ENCODE data around the gene GRID1. TPM values are rescaled to one million over a fixed set of nuclear protein-coding genes. Genes with fewer than 3 reads are reported as not detected.

GRID1 gene
- polyA plus RNA-seq, 4 donors, result 0.27 to 1.1 (median 0.40) TPM; not detected in 1

GRCh38 chr10:85888004-85888403 is 478.6 kb downstream of the GRID1 start:
- DNase-seq (no peak), FAIRE-seq (no peak)
- H3K27ac ChIP-seq (ENCODE audit: low read depth in 1 of 3, low read length in 2 of 3), result no peak overlapping the region
- peaks cover 0 to 3% of the 10 kb centered on the region in 2 donors for H3K9me3 ChIP-seq (ENCODE audit: control insufficient read depth in 2 of 2, insufficient read depth in 1 of 2, low read depth in 1 of 2, low read length in 1 of 2)
- no peaks in the 10 kb centered on the region for H3K27me3 ChIP-seq (ENCODE audit: control insufficient read depth in 3 of 3, insufficient read depth in 3 of 3, low read length in 3 of 3)
- no peaks in the 10 kb centered on the region for H3K36me3 ChIP-seq (ENCODE audit: control insufficient read depth in 3 of 3, insufficient read depth in 2 of 3, low read depth in 1 of 3, low read length in 3 of 3)
- 23 to 45% (median 32%) methylated on average over 3 of the region's 3 CpGs for WGBS, 3 donors
- H3K4me1 ChIP-seq (ENCODE audit: control insufficient read depth in 3 of 3, insufficient read depth in 2 of 3, low read depth in 1 of 3, low read length in 2 of 3), result no peaks in the 10 kb centered on the region
- H3K4me3 ChIP-seq (ENCODE audit: low read depth in 1 of 3, low read length in 3 of 3), result no peak overlapping the region

- FAIRE-seq, result no peak
- Histone ChIP-seq H3K36me3 (ENCODE audit: control insufficient read depth in 3 of 3, insufficient read depth in 2 of 3, low read depth in 1 of 3, low read length in 3 of 3) (no peaks in the 10 kb centered on the region), H3K4me1 (ENCODE audit: control insufficient read depth in 3 of 3, insufficient read depth in 2 of 3, low read depth in 1 of 3, low read length in 2 of 3) (no peaks in the 10 kb centered on the region), H3K4me3 (ENCODE audit: low read depth in 1 of 3, low read length in 3 of 3) (no peak overlapping the region), H3K27ac (ENCODE audit: low read depth in 1 of 3, low read length in 2 of 3) (no peak overlapping the region), H3K9me3 (ENCODE audit: control insufficient read depth in 2 of 2, insufficient read depth in 1 of 2, low read depth in 1 of 2, low read length in 1 of 2) (peaks cover 0 to 2% of the 10 kb centered on the region in 2 donors), H3K27me3 (ENCODE audit: control insufficient read depth in 3 of 3, insufficient read depth in 3 of 3, low read length in 3 of 3) (no peaks in the 10 kb centered on the region)
- DNase-seq, result no peak
Measured at GRCh38 chr10:85874208-85874607, 492.4 kb downstream of the GRID1 start.

GRCh38 chr10:85873063-85873462 is 493.5 kb downstream of the GRID1 start:
- FAIRE-seq, result no peak
- 54 to 73% (median 66%) methylated on average over 3 of the region's 3 CpGs for WGBS, 3 donors
- Histone ChIP-seq H3K4me1 (ENCODE audit: control insufficient read depth in 3 of 3, insufficient read depth in 2 of 3, low read depth in 1 of 3, low read length in 2 of 3) (no peaks in the 10 kb centered on the region), H3K27me3 (ENCODE audit: control insufficient read depth in 3 of 3, insufficient read depth in 3 of 3, low read length in 3 of 3) (no peaks in the 10 kb centered on the region), H3K9me3 (ENCODE audit: control insufficient read depth in 2 of 2, insufficient read depth in 1 of 2, low read depth in 1 of 2, low read length in 1 of 2) (peaks cover 0 to 2% of the 10 kb centered on the region in 2 donors), H3K4me3 (ENCODE audit: low read depth in 1 of 3, low read length in 3 of 3) (no peak overlapping the region), H3K36me3 (ENCODE audit: control insufficient read depth in 3 of 3, insufficient read depth in 2 of 3, low read depth in 1 of 3, low read length in 3 of 3) (no peaks in the 10 kb centered on the region), H3K27ac (ENCODE audit: low read depth in 1 of 3, low read length in 2 of 3) (no peak overlapping the region)
- DNase-seq, result no peak

- WGBS, 3 donors, result 77 to 87% (median 83%) methylated on average over 11 of the region's 11 CpGs
Measured at GRCh38 chr10:85868627-85869499, 497.7 kb downstream of the GRID1 start.

DNA sequence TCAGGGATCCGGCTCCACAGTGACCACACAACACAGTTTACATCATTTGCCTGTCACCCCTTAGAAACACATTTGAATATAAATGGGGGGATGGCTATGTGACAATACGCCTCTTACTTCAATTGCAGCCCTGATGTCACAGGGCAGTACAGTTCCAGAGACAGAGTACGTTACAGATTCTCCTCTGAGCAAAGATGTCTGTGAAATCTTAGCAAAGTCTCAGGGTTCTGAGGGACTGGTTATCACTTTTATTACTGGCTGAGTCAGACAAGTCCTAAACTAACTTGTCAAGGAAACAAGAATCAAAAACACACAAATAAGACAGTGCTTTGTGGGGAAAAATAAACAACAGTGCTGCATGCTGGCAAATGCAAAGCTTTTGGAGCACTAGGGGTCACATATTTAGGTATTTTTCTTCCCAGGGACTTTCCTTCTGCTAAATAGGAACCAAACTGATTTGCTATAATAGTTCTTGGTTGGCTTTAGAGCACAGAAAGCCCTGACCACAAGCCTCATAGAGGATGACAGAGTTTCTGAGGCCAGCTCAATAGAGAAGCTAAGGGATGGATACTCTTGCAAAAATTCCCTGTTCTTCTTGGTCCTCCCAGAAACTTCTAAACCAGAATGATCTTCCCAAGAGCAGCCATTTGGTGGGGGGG is 501.6 kb downstream of the GRID1 start:
- Histone ChIP-seq H3K27me3 (ENCODE audit: control insufficient read depth in 3 of 3, insufficient read depth in 3 of 3, low read length in 3 of 3) (peaks cover 0 to 2% (median 0%) of the 10 kb centered on the region in 3 donors), H3K36me3 (ENCODE audit: control insufficient read depth in 3 of 3, insufficient read depth in 2 of 3, low read depth in 1 of 3, low read length in 3 of 3) (no peaks in the 10 kb centered on the region), H3K4me1 (ENCODE audit: control insufficient read depth in 3 of 3, insufficient read depth in 2 of 3, low read depth in 1 of 3, low read length in 2 of 3) (no peaks in the 10 kb centered on the region), H3K4me3 (ENCODE audit: low read depth in 1 of 3, low read length in 3 of 3) (no peak overlapping the region), H3K9me3 (ENCODE audit: control insufficient read depth in 2 of 2, insufficient read depth in 1 of 2, low read depth in 1 of 2, low read length in 1 of 2) (no peaks in the 10 kb centered on the region), H3K27ac (ENCODE audit: low read depth in 1 of 3, low read length in 2 of 3) (no peak overlapping the region)
- FAIRE-seq (no peak), DNase-seq (no peak)
- WGBS, 3 donors, result 57 to 73% (median 67%) methylated on average over 3 of the region's 3 CpGs

More at GRCh38 chr10:85868627-85869499, 497.7 kb downstream of the GRID1 start:
- Histone ChIP-seq H3K4me3 (ENCODE audit: low read depth in 1 of 3, low read length in 3 of 3) (no peak overlapping the region), H3K36me3 (ENCODE audit: control insufficient read depth in 3 of 3, insufficient read depth in 2 of 3, low read depth in 1 of 3, low read length in 3 of 3) (no peaks in the 10 kb centered on the region), H3K27me3 (ENCODE audit: control insufficient read depth in 3 of 3, insufficient read depth in 3 of 3, low read length in 3 of 3) (no peaks in the 10 kb centered on the region), H3K4me1 (ENCODE audit: control insufficient read depth in 3 of 3, insufficient read depth in 2 of 3, low read depth in 1 of 3, low read length in 2 of 3) (no peaks in the 10 kb centered on the region), H3K9me3 (ENCODE audit: control insufficient read depth in 2 of 2, insufficient read depth in 1 of 2, low read depth in 1 of 2, low read length in 1 of 2) (no peaks in the 10 kb centered on the region), H3K27ac (ENCODE audit: low read depth in 1 of 3, low read length in 2 of 3) (no peak overlapping the region)
- DNase-seq (no peak), FAIRE-seq (no peak)

DNA sequence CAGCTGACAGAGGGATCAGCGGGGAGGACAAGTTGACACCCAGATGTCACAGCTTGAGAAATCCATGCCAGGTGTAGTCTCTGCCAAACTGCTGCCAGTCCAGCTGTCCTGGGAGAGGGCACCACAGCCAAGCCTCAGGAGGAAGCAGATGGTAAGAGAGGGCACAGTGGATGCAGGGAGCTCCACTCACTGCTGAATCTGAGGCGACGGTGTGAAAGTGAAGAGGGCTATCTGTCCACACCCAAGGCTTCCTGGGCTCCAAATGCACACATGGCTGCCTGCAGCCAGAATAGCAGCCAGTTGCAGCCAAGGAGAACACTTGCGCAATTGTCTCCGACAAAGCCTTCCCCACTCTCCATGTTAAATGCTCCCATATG is 502.4 kb downstream of the GRID1 start:
- H3K36me3 ChIP-seq (ENCODE audit: control insufficient read depth in 3 of 3, insufficient read depth in 2 of 3, low read depth in 1 of 3, low read length in 3 of 3), result no peaks in the 10 kb centered on the region
- 81 to 83% (median 81%) methylated on average over 5 of the region's 5 CpGs for WGBS, 3 donors
- H3K4me1 ChIP-seq (ENCODE audit: control insufficient read depth in 3 of 3, insufficient read depth in 2 of 3, low read depth in 1 of 3, low read length in 2 of 3), result no peaks in the 10 kb centered on the region
- H3K9me3 ChIP-seq (ENCODE audit: control insufficient read depth in 2 of 2, insufficient read depth in 1 of 2, low read depth in 1 of 2, low read length in 1 of 2), result no peaks in the 10 kb centered on the region
- no peak overlapping the region for H3K4me3 ChIP-seq (ENCODE audit: low read depth in 1 of 3, low read length in 3 of 3)
- peaks cover 0 to 2% (median 0%) of the 10 kb centered on the region in 3 donors for H3K27me3 ChIP-seq (ENCODE audit: control insufficient read depth in 3 of 3, insufficient read depth in 3 of 3, low read length in 3 of 3)
- no peak overlapping the region for H3K27ac ChIP-seq (ENCODE audit: low read depth in 1 of 3, low read length in 2 of 3)
- FAIRE-seq, result no peak
- no peak for DNase-seq

DNA sequence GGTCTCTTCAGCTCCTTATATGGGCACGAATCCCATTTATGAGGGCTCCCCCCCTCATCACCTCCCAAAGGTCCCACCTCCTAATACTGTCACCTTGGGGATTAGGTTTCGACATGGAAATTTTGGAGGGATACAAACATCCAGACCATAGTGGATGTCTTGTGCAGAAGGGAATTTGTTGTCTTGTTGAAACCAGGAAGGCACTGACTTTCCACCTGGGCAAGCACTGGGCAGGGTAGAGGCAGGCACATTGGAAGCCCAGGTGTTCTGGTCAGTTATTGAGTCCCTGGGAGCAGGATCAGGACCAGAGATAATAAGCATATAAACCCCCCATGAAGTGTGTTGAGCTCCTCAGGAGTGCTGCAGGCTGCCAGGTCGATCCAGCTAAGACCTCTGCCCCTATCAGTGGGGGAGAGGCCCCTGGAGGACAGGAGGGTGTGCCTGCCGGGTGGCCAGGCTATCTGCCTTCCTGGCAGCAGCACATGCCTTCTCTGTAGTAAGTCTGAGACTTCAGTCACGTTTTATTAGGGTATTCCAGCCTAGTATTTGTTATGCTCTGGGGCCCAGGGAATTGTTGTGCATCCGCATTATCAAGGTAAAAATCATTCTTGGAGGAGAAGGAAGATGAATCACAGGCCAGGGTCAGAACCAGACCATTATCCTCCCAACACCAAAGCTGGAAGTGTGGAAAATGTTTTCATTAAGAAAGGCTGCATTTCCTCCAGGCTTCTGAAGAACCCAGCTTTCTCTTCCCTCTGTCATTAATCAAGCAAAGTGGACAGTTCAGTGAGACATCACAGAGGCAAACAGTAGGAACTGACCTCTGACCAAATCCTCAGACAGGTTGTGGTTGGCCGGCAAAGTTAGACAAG is 503.1 kb downstream of the GRID1 start:
- no peak for FAIRE-seq
- no peaks in the 10 kb centered on the region for H3K36me3 ChIP-seq (ENCODE audit: control insufficient read depth in 3 of 3, insufficient read depth in 2 of 3, low read depth in 1 of 3, low read length in 3 of 3)
- WGBS, 3 donors, result 32 to 54% (median 33%) methylated on average over 7 of the region's 7 CpGs

DNA sequence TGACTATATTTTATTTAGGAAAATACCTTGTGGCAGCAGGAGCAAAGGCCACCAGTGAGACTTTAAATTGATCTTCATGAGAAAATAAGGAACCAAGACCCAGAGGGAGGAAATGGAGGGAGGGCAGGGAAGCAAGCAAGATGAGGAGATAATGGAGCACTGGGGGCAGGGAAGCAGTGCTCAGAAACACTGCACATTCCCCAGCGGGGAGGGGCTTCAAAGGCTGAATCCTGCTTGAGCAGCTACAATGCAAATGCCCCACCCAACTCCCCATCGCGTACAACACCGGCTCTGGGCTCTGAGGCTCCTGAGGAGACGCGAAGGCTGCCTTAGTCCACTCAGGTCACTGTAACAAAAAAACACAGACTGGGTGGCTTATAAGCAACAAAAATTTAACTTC is 503.8 kb downstream of the GRID1 start:
- DNase-seq, result no peak
- Histone ChIP-seq H3K36me3 (ENCODE audit: control insufficient read depth in 3 of 3, insufficient read depth in 2 of 3, low read depth in 1 of 3, low read length in 3 of 3) (no peaks in the 10 kb centered on the region), H3K27ac (ENCODE audit: low read depth in 1 of 3, low read length in 2 of 3) (no peak overlapping the region), H3K4me3 (ENCODE audit: low read depth in 1 of 3, low read length in 3 of 3) (no peak overlapping the region), H3K27me3 (ENCODE audit: control insufficient read depth in 3 of 3, insufficient read depth in 3 of 3, low read length in 3 of 3) (peaks cover 0 to 2% (median 0%) of the 10 kb centered on the region in 3 donors), H3K9me3 (ENCODE audit: control insufficient read depth in 2 of 2, insufficient read depth in 1 of 2, low read depth in 1 of 2, low read length in 1 of 2) (no peaks in the 10 kb centered on the region), H3K4me1 (ENCODE audit: control insufficient read depth in 3 of 3, insufficient read depth in 2 of 3, low read depth in 1 of 3, low read length in 2 of 3) (no peaks in the 10 kb centered on the region)
- FAIRE-seq, result no peak
- WGBS, 3 donors, result 34 to 39% (median 37%) methylated on average over 6 of the region's 6 CpGs

More for the DNA sequence above, 503.1 kb downstream of the GRID1 start:
- Histone ChIP-seq H3K4me3 (ENCODE audit: low read depth in 1 of 3, low read length in 3 of 3) (no peak overlapping the region), H3K4me1 (ENCODE audit: control insufficient read depth in 3 of 3, insufficient read depth in 2 of 3, low read depth in 1 of 3, low read length in 2 of 3) (no peaks in the 10 kb centered on the region), H3K9me3 (ENCODE audit: control insufficient read depth in 2 of 2, insufficient read depth in 1 of 2, low read depth in 1 of 2, low read length in 1 of 2) (no peaks in the 10 kb centered on the region), H3K27ac (ENCODE audit: low read depth in 1 of 3, low read length in 2 of 3) (no peak overlapping the region), H3K27me3 (ENCODE audit: control insufficient read depth in 3 of 3, insufficient read depth in 3 of 3, low read length in 3 of 3) (peaks cover 0 to 2% (median 0%) of the 10 kb centered on the region in 3 donors)
- no peak for DNase-seq
